CD4-positive, alpha-beta T cell (primary cell): ENCODE data around the gene MICAL2. TPM values are rescaled to one million over a fixed set of nuclear protein-coding genes. Genes with fewer than 3 reads are reported as not detected.

Experiments used
- ATAC-seq: fragments of 200-7000 bp; cut with Tn5 transposase; one replicate; pipeline ENCODE4 v1.10.0; 2022; ENCODE audit warnings: mild to moderate bottlenecking; ENCODE audit not compliant: poor library complexity
- CTCF ChIA-PET: fragments of 350-600 bp; sonication (Branson Sonifier 250); formaldehyde crosslinking; loops from one replicate; lab custom pipeline; 2021; ENCODE audit warnings: antibody characterized with exemption, inconsistent platforms; lab: Charles Lee
- POLR2A ChIA-PET: fragments of 350-600 bp; sonication (Branson Sonifier 250); formaldehyde crosslinking; loops from one replicate; lab custom pipeline; 2021; ENCODE audit warnings: antibody characterized with exemption, inconsistent platforms; lab: Charles Lee
- DNase-seq, 14 experiments: peaks; one replicate each; pipeline ENCODE4 v3.0.0-alpha.2; 2013 to 2020; ENCODE audit warnings: mixed read lengths in 2 of 14
- H3K27ac ChIP-seq, 2 donors: one replicate each; pipeline versions ENCODE4 v1.5.1 to v1.7.0; 2013; ENCODE audit warnings: low read length in 2 of 2, low read depth in 1 of 2, mild to moderate bottlenecking in 1 of 2
- H3K27me3 ChIP-seq, 2 experiments: 1 replicate in 1 of 2; 2 replicates in 1 of 2; pipeline versions ENCODE4 v1.6.1 to v1.7.0; 2013; ENCODE audit warnings: low read length in 2 of 2, control low read depth in 1 of 2, mild to moderate bottlenecking in 1 of 2, moderate library complexity in 1 of 2; ENCODE audit not compliant: insufficient read depth in 2 of 2, control insufficient read depth in 1 of 2
- H3K36me3 ChIP-seq: one replicate; pipeline ENCODE4 v1.6.1; 2013; ENCODE audit warnings: low read length, control low read depth; ENCODE audit not compliant: insufficient read depth
- H3K4me1 ChIP-seq: one replicate; pipeline ENCODE4 v1.6.1; 2013; ENCODE audit warnings: low read length, control low read depth; ENCODE audit not compliant: insufficient read depth
- H3K4me3 ChIP-seq: one replicate; pipeline ENCODE4 v1.5.1; 2013; ENCODE audit warnings: mild to moderate bottlenecking, low read length, moderate library complexity
- H3K9me3 ChIP-seq, 2 experiments: 1 replicate in 1 of 2; 2 replicates in 1 of 2; pipeline versions ENCODE4 v1.6.1 to v1.7.0; 2013; ENCODE audit warnings: low read length in 2 of 2, mild to moderate bottlenecking in 2 of 2, control low read depth in 1 of 2, moderate library complexity in 1 of 2; ENCODE audit not compliant: control insufficient read depth in 1 of 2, insufficient read depth in 1 of 2
- H3K27ac Mint-ChIP-seq: one replicate; pipeline ENCODE4 v1.8.0; 2020; ENCODE audit warnings: mixed read lengths
- H3K27me3 Mint-ChIP-seq: one replicate; pipeline ENCODE4 v1.8.0; 2021; ENCODE audit warnings: mixed read lengths
- H3K36me3 Mint-ChIP-seq: one replicate; pipeline ENCODE4 v1.8.0; 2021; ENCODE audit warnings: low read depth, mixed read lengths
- H3K4me1 Mint-ChIP-seq: one replicate; pipeline ENCODE4 v1.8.0; 2021; ENCODE audit warnings: low read depth, mixed read lengths
- H3K4me3 Mint-ChIP-seq: one replicate; pipeline ENCODE4 v1.8.0; 2020; ENCODE audit warnings: mild to moderate bottlenecking, mixed read lengths
- H3K9me3 Mint-ChIP-seq: one replicate; pipeline ENCODE4 v1.8.0; 2020; ENCODE audit warnings: mixed read lengths
- CTCF ChIP-seq: fragments of 200-600 bp; IDR thresholded peaks from one replicate; pipeline ENCODE4 v1.8.0; 2022; ENCODE audit warnings: antibody characterized with exemption, mild to moderate bottlenecking
- intact Hi-C, 2 experiments: fragments of 100-400 bp; cut with DNase I in 1 of 2; cut with micrococcal nuclease in 1 of 2; formaldehyde crosslinking; loops; one replicate each; pipeline versions ENCODE4 v1.15.1 to v1.9.0; 2023 to 2025; cut with DNase I, micrococcal nuclease
- total RNA-seq, 174 experiments: library from RNA in 2 of 174; stranded (reverse) in 2 of 174; gene quantifications; one replicate each; pipeline ENCODE4 v1.2.3 and lab custom pipeline; 2021 to 2026

The MICAL2 gene
- total RNA-seq, 2 experiments from 2014 or later, result 12.8 to 14.1 TPM

GRCh38 chr11:12073436-12073835 lies 37.0 kb upstream of the MICAL2 start:
- H3K9me3 ChIP-seq, result no peaks in the 10 kb centered on the region
- DNase-seq (no peak), ATAC-seq (no peak)
- no peaks in the 10 kb centered on the region for H3K36me3 Mint-ChIP-seq
- H3K4me3 Mint-ChIP-seq, result no peak overlapping the region
- H3K27me3 Mint-ChIP-seq, result no peaks in the 10 kb centered on the region
- CTCF ChIA-PET, result no interaction called here
- H3K9me3 Mint-ChIP-seq, result no peaks in the 10 kb centered on the region
- no peak for TF ChIP-seq CTCF
- no peaks in the 10 kb centered on the region for H3K36me3 ChIP-seq
- H3K4me1 Mint-ChIP-seq, result no peaks in the 10 kb centered on the region
- H3K27me3 ChIP-seq, result no peaks in the 10 kb centered on the region
- POLR2A ChIA-PET, result no interaction called here
- H3K4me1 ChIP-seq, result peaks cover 8% of the 10 kb centered on the region
- H3K27ac ChIP-seq, result no peak overlapping the region
- H3K4me3 ChIP-seq, result no peak overlapping the region
- H3K27ac Mint-ChIP-seq, result no peak overlapping the region
- intact Hi-C loops, result no loop called here

GRCh38 chr11:12073886-12074285 lies 36.5 kb upstream of the MICAL2 start:
- Mint-ChIP-seq H3K4me1 (no peaks in the 10 kb centered on the region), H3K27me3 (no peaks in the 10 kb centered on the region), H3K36me3 (no peaks in the 10 kb centered on the region), H3K4me3 (no peak overlapping the region), H3K27ac (no peak overlapping the region), H3K9me3 (no peaks in the 10 kb centered on the region)
- DNase-seq (no peak), ATAC-seq (no peak)
- no peaks in the 10 kb centered on the region for H3K27me3 ChIP-seq
- no peaks in the 10 kb centered on the region for H3K9me3 ChIP-seq
- POLR2A ChIA-PET, result interaction anchor here (0.9 kb wide), 1 partner anchor 13 kb away, joined by 3 read pairs; no protein-coding TSS in a partner anchor
- TF ChIP-seq CTCF, result no peak
- peaks cover 8% of the 10 kb centered on the region for H3K4me1 ChIP-seq
- H3K36me3 ChIP-seq, result no peaks in the 10 kb centered on the region
- intact Hi-C loops, result no loop called here
- H3K4me3 ChIP-seq, result no peak overlapping the region
- no peak overlapping the region for H3K27ac ChIP-seq
- CTCF ChIA-PET, result no interaction called here

GRCh38 chr11:12074529-12075195 lies 35.7 kb upstream of the MICAL2 start:
- POLR2A ChIA-PET, result interaction anchor here (0.9 kb wide), 1 partner anchor 12 kb away, joined by 3 read pairs; no protein-coding TSS in a partner anchor
- H3K4me1 ChIP-seq, result peaks cover 8% of the 10 kb centered on the region
- ATAC-seq (no peak), DNase-seq (no peak)
- H3K27ac ChIP-seq, result no peak overlapping the region
- TF ChIP-seq CTCF, result no peak
- Mint-ChIP-seq H3K27me3 (no peaks in the 10 kb centered on the region), H3K27ac (no peak overlapping the region), H3K4me1 (no peaks in the 10 kb centered on the region), H3K4me3 (no peak overlapping the region), H3K36me3 (no peaks in the 10 kb centered on the region), H3K9me3 (no peaks in the 10 kb centered on the region)
- intact Hi-C loops, result no loop called here
- H3K9me3 ChIP-seq, result no peaks in the 10 kb centered on the region
- CTCF ChIA-PET, result no interaction called here
- no peaks in the 10 kb centered on the region for H3K36me3 ChIP-seq
- H3K27me3 ChIP-seq, result no peaks in the 10 kb centered on the region
- no peak overlapping the region for H3K4me3 ChIP-seq
